HepG2 (cell line): ENCODE measurements around the gene SLC24A4. TPM values are rescaled to one million over a fixed set of nuclear protein-coding genes. Genes with fewer than 3 reads are reported as not detected.
A peak's percentile ranks its signal among the peaks of the same experiment; 100 is the strongest.

Experiments used
- ATF1 ChIP-seq: IDR thresholded peaks from 2 replicates; pipeline ENCODE4 v1.6.1; 2016; ENCODE audit warnings: mild to moderate bottlenecking, control low read depth
- CBX5 ChIP-seq: sonication (generic); formaldehyde crosslinking; IDR thresholded peaks from 2 replicates; pipeline ENCODE4 v1.4.0; 2020; ENCODE audit warnings: missing genetic modification reagents, borderline replicate concordance
- CEBPZ ChIP-seq: IDR thresholded peaks from 2 replicates; pipeline ENCODE4 v1.6.1; 2012; ENCODE audit warnings: low read length, improper control_type of control experiment
- CENPX ChIP-seq: sonication (generic); formaldehyde crosslinking; IDR thresholded peaks from 2 replicates; pipeline ENCODE4 v1.9.0; 2021; ENCODE audit warnings: mild to moderate bottlenecking, missing genetic modification reagents, moderate library complexity
- CTCF ChIP-seq: sonication (generic); formaldehyde crosslinking; IDR thresholded peaks from 2 replicates; pipeline ENCODE4 v1.5.0; 2020; ENCODE audit warnings: mild to moderate bottlenecking, missing genetic modification reagents, moderate library complexity
- KDM1A ChIP-seq: IDR thresholded peaks from 2 replicates; pipeline ENCODE4 v1.6.1; 2016; ENCODE audit warnings: missing compliant biosample characterization
- MEIS2 ChIP-seq: sonication (generic); formaldehyde crosslinking; IDR thresholded peaks from 2 replicates; pipeline ENCODE4 v1.9.0; 2021; ENCODE audit warnings: mild to moderate bottlenecking, missing genetic modification reagents
- NAIF1 ChIP-seq: sonication (generic); formaldehyde crosslinking; IDR thresholded peaks from 2 replicates; pipeline ENCODE4 v1.5.0; 2020; ENCODE audit warnings: mild to moderate bottlenecking, missing genetic modification reagents, borderline replicate concordance
- NPAS2 ChIP-seq: sonication (generic); formaldehyde crosslinking; IDR thresholded peaks from 2 replicates; pipeline ENCODE4 v1.8.0; 2022; ENCODE audit warnings: mild to moderate bottlenecking, missing genetic modification reagents, borderline replicate concordance
- NR1H2 ChIP-seq: sonication (generic); formaldehyde crosslinking; IDR thresholded peaks from 2 replicates; pipeline ENCODE4 v1.8.1; 2022; ENCODE audit warnings: low read depth, missing genetic modification reagents, borderline replicate concordance
- POGZ ChIP-seq: sonication (generic); formaldehyde crosslinking; IDR thresholded peaks from 2 replicates; pipeline ENCODE4 v1.4.0; 2020; ENCODE audit warnings: mild to moderate bottlenecking, missing genetic modification reagents
- PRDM4 ChIP-seq: sonication (generic); formaldehyde crosslinking; IDR thresholded peaks from 2 replicates; pipeline ENCODE4 v1.9.0; 2021; ENCODE audit warnings: missing genetic modification reagents, borderline replicate concordance
- ZBTB38 ChIP-seq: sonication (generic); formaldehyde crosslinking; IDR thresholded peaks from 2 replicates; pipeline ENCODE4 v1.5.1; 2020; ENCODE audit warnings: mild to moderate bottlenecking, missing genetic modification reagents
- ZNF317 ChIP-seq: sonication (generic); formaldehyde crosslinking; IDR thresholded peaks from 2 replicates; pipeline ENCODE4 v1.5.0; 2020; ENCODE audit warnings: mild to moderate bottlenecking, missing genetic modification reagents
- polyA plus RNA-seq, 8 experiments: library from polyadenylated mRNA; depleted of rRNA in 3 of 8; stranded (reverse) in 7 of 8; unstranded in 1 of 8; fragments of >200 nt; fragmentation: Illumina TruSeq in 4 of 8; extraction: Trizol in 4 of 8; gene quantifications; 2 replicates each; pipeline versions ENCODE4 v1.2.1 to v1.2.3, GENCODE V29; 2011 to 2016; ENCODE audit warnings: low read depth in 4 of 8, missing spikeins in 1 of 8, mixed read lengths in 1 of 8; ENCODE audit not compliant: insufficient read depth in 1 of 8
- total RNA-seq, 5 experiments: library from RNA; depleted of rRNA; stranded (reverse); fragments of >200 nt; fragmentation: Illumina TruSeq; extraction: Trizol; gene quantifications; 2 replicates each; pipeline ENCODE4 v1.2.3, GENCODE V29; 2016; ENCODE audit warnings: low read depth in 1 of 5
- TF ChIP-seq, protein P1 (sequence below): IDR thresholded peaks from 2 replicates; pipeline ENCODE4 v1.6.1; 2016; ENCODE audit warnings: missing biosample characterization, missing genetic modification reagents, low read depth
- TF ChIP-seq, protein P2 (sequence below): sonication (generic); formaldehyde crosslinking; IDR thresholded peaks from 2 replicates; pipeline ENCODE4 v1.4.0; 2020; ENCODE audit warnings: mild to moderate bottlenecking, missing genetic modification reagents
- TF ChIP-seq, protein P3 (sequence below): sonication (generic); formaldehyde crosslinking; IDR thresholded peaks from 2 replicates; pipeline ENCODE4 v1.5.1; 2020; ENCODE audit warnings: missing genetic modification reagents, mild to moderate bottlenecking, borderline replicate concordance

The SLC24A4 gene
- total and polyA plus RNA-seq, 2 of the 13 experiments (the other 11 are each of a cell fraction or from before 2014, with no cell fraction given): not detected

GRCh38 chr14:92503756-92504491, 181.0 kb downstream of the SLC24A4 start (continued):
- TF ChIP-seq NPAS2 (no peak), PRDM4 (CRISPR knock-in tag) (no peak), CBX5 (peak; percentile 46; the same call in 1 of the 2 replicates), ATF1 (CRISPR knock-in tag) (no peak), CENPX (no peak), CTCF (no peak), CEBPZ (no peak), KDM1A (CRISPR knock-in tag) (0 out of 2 replicates have a peak, but pooled peaks have one; percentile 58), NAIF1 (CRISPR knock-in tag) (no peak), ZNF317 (no peak), MEIS2 (CRISPR knock-in tag) (peak; percentile 65; the same call in 1 of the 2 replicates), ZBTB38 (CRISPR knock-in tag) (no peak), POGZ (0 out of 2 replicates have a peak, but pooled peaks have one; percentile 21), NR1H2 (CRISPR knock-in tag) (no peak)
- TF ChIP-seq, protein P1, sequence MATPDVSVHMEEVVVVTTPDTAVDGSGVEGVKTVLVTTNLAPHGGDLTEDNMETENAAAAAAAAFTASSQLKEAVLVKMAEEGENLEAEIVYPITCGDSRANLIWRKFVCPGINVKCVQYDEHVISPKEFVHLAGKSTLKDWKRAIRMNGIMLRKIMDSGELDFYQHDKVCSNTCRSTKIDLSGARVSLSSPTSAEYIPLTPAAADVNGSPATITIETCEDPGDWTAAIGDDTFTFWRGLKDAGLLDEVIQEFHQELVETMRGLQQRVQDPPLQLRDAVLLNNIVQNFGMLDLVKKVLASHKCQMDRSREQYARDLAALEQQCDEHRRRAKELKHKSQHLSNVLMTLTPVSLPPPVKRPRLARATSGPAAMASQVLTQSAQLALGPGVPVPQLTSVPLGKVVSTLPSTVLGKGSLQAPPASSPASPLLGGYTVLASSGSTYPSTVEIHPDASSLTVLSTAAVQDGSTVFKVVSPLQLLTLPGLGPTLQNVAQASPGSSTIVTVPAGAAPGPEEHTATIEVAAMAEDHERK (CRISPR knock-in tag): no peak
- TF ChIP-seq, protein P2, sequence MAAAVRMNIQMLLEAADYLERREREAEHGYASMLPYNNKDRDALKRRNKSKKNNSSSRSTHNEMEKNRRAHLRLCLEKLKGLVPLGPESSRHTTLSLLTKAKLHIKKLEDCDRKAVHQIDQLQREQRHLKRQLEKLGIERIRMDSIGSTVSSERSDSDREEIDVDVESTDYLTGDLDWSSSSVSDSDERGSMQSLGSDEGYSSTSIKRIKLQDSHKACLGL (CRISPR knock-in tag): no peak
- TF ChIP-seq, protein P3, sequence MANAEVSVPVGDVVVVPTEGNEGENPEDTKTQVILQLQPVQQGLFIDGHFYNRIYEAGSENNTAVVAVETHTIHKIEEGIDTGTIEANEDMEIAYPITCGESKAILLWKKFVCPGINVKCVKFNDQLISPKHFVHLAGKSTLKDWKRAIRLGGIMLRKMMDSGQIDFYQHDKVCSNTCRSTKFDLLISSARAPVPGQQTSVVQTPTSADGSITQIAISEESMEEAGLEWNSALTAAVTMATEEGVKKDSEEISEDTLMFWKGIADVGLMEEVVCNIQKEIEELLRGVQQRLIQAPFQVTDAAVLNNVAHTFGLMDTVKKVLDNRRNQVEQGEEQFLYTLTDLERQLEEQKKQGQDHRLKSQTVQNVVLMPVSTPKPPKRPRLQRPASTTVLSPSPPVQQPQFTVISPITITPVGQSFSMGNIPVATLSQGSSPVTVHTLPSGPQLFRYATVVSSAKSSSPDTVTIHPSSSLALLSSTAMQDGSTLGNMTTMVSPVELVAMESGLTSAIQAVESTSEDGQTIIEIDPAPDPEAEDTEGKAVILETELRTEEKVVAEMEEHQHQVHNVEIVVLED (CRISPR knock-in tag): no peak
